Measurements from ENCODE around the gene UBE2H.

GRCh38 chr7:129952086-129952652, 591 bp downstream of the UBE2H start:
- TF ChIP-seq, protein P1, sequence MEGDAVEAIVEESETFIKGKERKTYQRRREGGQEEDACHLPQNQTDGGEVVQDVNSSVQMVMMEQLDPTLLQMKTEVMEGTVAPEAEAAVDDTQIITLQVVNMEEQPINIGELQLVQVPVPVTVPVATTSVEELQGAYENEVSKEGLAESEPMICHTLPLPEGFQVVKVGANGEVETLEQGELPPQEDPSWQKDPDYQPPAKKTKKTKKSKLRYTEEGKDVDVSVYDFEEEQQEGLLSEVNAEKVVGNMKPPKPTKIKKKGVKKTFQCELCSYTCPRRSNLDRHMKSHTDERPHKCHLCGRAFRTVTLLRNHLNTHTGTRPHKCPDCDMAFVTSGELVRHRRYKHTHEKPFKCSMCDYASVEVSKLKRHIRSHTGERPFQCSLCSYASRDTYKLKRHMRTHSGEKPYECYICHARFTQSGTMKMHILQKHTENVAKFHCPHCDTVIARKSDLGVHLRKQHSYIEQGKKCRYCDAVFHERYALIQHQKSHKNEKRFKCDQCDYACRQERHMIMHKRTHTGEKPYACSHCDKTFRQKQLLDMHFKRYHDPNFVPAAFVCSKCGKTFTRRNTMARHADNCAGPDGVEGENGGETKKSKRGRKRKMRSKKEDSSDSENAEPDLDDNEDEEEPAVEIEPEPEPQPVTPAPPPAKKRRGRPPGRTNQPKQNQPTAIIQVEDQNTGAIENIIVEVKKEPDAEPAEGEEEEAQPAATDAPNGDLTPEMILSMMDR (IDR thresholded peaks at IDR 0.05) = no peak
- no peak for TF ChIP-seq POLR2A (IDR thresholded peaks at IDR 0.05)
